ENCODE data around the gene SUPT5H.

SUPT5H gene

GRCh38 chr19:39492225-39492624, 46.8 kb downstream of the SUPT5H start:
- DNase-seq (ENCODE audit: extremely low read depth, insufficient read length), result no peak
- H3K27me3 ChIP-seq (replicated peaks; ENCODE audit: control insufficient read depth, insufficient read depth, low read length), result no peaks in the 10 kb centered on the region
- no peak overlapping the region for H3K4me3 ChIP-seq (replicated peaks; ENCODE audit: low read depth, low read length)
- peaks cover 15% of the 10 kb centered on the region for H3K36me3 ChIP-seq (ENCODE audit: control insufficient read depth, insufficient read depth, low read length)
- TF ChIP-seq CTCF (IDR thresholded peaks at IDR 0.05; ENCODE audit: insufficient read depth, low read length, poor library complexity, severe bottlenecking), result no peak

GRCh38 chr19:39492788-39493187, 47.4 kb downstream of the SUPT5H start:
- DNase-seq (ENCODE audit: extremely low read depth, insufficient read length), result no peak
- no peak overlapping the region for H3K4me3 ChIP-seq (replicated peaks; ENCODE audit: low read depth, low read length)
- H3K36me3 ChIP-seq (ENCODE audit: control insufficient read depth, insufficient read depth, low read length), result peaks cover 15% of the 10 kb centered on the region
- H3K27me3 ChIP-seq (replicated peaks; ENCODE audit: control insufficient read depth, insufficient read depth, low read length), result no peaks in the 10 kb centered on the region
- TF ChIP-seq CTCF (IDR thresholded peaks at IDR 0.05; ENCODE audit: insufficient read depth, low read length, poor library complexity, severe bottlenecking), result no peak

GRCh38 chr19:39494661-39495060, 49.3 kb downstream of the SUPT5H start:
- H3K4me3 ChIP-seq (replicated peaks; ENCODE audit: low read depth, low read length), result no peak overlapping the region
- peaks cover 7% of the 10 kb centered on the region for H3K36me3 ChIP-seq (ENCODE audit: control insufficient read depth, insufficient read depth, low read length)
- DNase-seq (ENCODE audit: extremely low read depth, insufficient read length), result no peak
- no peaks in the 10 kb centered on the region; the same call in 1 of the 2 replicates for H3K27me3 ChIP-seq (replicated peaks; ENCODE audit: control insufficient read depth, insufficient read depth, low read length)
- no peak for TF ChIP-seq CTCF (IDR thresholded peaks at IDR 0.05; ENCODE audit: insufficient read depth, low read length, poor library complexity, severe bottlenecking)

GRCh38 chr19:39496063-39496462, 50.7 kb downstream of the SUPT5H start:
- Histone ChIP-seq H3K27me3 (replicated peaks; ENCODE audit: control insufficient read depth, insufficient read depth, low read length) (no peaks in the 10 kb centered on the region; the same call in 1 of the 2 replicates), H3K4me3 (replicated peaks; ENCODE audit: low read depth, low read length) (no peak overlapping the region), H3K36me3 (ENCODE audit: control insufficient read depth, insufficient read depth, low read length) (peaks cover 1% of the 10 kb centered on the region; the same call in 1 of the 2 replicates)
- no peak for DNase-seq (ENCODE audit: extremely low read depth, insufficient read length)
- TF ChIP-seq CTCF (IDR thresholded peaks at IDR 0.05; ENCODE audit: insufficient read depth, low read length, poor library complexity, severe bottlenecking), result no peak

- Histone ChIP-seq H3K4me3 (replicated peaks; ENCODE audit: low read depth, low read length) (no peak overlapping the region), H3K36me3 (ENCODE audit: control insufficient read depth, insufficient read depth, low read length) (no peaks in the 10 kb centered on the region), H3K27me3 (replicated peaks; ENCODE audit: control insufficient read depth, insufficient read depth, low read length) (no peaks in the 10 kb centered on the region; the same call in 1 of the 2 replicates)
- TF ChIP-seq CTCF (IDR thresholded peaks at IDR 0.05; ENCODE audit: insufficient read depth, low read length, poor library complexity, severe bottlenecking), result no peak
- DNase-seq (ENCODE audit: extremely low read depth, insufficient read length), result no peak
These were observed 52.3 kb downstream of the SUPT5H start for GRCh38 chr19:39497701-39497995.

Data from GM06990 (cell line).